Occipital lobe (tissue), 3 donors: ENCODE data around the gene SETD3. TPM values are rescaled to one million over a fixed set of nuclear protein-coding genes. Genes with fewer than 3 reads are reported as not detected.
"Not testable (repeated sequence)": the region's sequence is repeated elsewhere in the genome, so short reads cannot be mapped to it uniquely, and the experiment has no call there.

Experiments
- DNase-seq: peaks from one replicate; lab custom pipeline; 2025; lab: John Stamatoyannopoulos, UW
- small RNA-seq: library from RNA; depleted of rRNA; stranded (forward); fragments of <200 nt; gene quantifications from one replicate; pipeline ENCODE3, GENCODE V24; 2014
- total RNA-seq: library from RNA; depleted of rRNA; stranded (reverse); fragments of >200 nt; gene quantifications from one replicate; pipeline ENCODE4 v1.2.3, GENCODE V29; 2014

Gene SETD3
- total RNA-seq, 1 donor from 2014 or later = 78.8 TPM

DNA sequence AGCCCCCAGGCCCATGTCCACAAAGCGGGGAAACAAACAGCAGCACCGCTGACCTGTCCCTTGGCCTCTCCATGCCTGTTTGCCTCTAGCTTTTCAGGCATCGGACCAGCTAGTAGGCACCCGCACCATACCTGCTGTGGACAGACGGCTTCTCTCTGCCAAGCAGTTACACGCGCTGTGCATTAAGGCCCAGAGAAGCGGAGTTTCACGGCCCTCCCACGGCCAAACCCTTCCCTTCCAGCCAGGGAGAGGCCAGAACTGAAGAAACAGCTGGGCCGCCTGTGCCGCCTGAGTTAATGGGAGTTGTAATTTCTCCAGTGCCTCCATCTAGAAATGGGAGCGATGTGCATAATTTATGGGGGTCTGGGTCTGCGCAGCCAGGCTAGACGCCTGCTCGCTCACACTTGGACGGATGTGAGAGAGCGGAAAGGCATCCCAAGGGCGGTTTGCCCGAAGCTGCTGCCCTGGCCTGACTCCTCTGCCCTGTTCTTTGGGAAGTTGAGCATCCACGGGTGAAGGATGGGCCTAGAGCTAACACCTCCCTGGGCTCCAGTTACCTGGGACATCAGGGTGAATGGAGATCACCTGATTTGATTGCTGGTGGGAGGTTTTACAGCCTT lies 119.0 kb downstream of the SETD3 start:
- no peak for DNase-seq

DNA sequence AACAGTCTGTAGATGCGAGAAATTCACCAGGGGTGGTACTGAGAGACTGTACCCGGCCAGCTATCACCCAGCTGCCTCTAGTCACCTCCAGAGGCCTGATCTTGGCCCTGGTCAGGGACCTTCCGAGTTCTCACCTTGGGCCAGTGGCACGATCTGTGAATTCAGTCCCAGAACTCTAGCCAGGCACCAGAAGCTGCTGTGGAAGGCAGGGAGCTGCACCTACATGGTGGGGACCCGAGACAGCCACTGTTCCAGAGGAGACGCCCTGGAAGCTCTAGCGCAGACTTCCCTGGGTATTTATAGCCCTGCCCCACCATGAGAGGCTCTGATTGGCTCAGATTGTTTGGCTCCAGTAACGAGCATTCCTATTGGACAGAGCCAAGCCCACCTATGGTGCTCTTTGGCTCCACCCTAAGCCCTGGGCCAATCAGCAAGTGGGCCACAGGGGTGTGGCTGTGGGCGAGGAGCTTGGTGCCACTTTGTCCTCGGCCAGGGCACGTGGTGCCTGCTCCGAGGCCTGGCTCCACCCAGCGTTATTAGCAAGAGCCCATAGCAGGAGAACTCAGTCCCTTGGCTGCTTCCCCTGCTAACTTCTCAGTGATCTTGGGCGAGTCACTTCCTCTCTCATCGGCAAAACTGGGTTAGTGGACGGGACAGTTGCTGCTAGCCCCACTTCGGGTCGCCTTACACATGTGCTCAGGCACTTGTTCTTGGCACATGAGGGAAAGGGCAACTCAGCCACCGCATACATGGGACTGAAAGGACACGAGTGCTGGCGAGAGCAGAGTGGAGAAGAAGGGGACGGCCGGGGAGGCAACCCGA lies 119.7 kb downstream of the SETD3 start:
- no peak for DNase-seq

DNA sequence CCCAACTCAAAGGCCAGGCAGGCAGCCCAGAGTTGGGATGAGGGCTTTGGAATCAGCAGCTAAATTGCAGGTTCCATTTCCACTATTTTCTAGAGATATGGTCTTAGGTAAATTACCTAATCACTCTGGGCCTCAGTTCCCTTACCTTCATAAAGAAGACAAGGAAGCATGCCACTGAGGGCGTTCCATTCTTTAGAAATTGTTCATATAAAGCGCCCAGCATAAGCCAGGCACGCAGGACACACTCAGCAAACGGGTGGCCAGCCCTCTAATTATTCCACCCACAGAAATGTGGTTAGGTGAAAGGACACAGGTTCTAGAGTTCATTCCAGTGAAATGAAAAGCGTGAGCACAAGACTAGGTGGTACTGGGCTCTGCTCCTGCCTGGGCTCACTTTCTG lies 120.8 kb downstream of the SETD3 start:
- no peak for DNase-seq

DNA sequence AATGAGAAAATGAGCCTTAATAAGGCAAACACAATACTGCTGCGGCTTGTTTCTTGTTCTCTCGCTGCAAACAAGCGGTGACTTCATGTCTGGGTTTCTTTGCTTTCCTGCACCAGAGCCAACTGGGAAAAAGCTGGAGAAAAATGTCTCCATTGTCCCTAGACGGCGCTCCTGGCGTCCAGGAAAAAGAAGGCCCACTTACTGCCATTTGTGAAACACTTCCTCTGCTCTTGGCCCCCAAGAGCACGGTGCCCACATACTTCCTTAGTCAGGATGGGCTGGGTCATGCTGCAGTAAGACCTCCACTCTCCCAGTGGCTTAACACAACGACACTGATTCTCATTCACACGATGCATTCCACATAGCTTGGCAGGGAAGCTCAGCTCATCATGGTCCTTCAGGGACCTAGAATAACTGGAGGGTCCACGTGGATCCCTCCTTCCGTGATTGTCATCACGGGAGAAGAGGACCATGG lies 122.7 kb downstream of the SETD3 start:
- DNase-seq = no peak

DNA sequence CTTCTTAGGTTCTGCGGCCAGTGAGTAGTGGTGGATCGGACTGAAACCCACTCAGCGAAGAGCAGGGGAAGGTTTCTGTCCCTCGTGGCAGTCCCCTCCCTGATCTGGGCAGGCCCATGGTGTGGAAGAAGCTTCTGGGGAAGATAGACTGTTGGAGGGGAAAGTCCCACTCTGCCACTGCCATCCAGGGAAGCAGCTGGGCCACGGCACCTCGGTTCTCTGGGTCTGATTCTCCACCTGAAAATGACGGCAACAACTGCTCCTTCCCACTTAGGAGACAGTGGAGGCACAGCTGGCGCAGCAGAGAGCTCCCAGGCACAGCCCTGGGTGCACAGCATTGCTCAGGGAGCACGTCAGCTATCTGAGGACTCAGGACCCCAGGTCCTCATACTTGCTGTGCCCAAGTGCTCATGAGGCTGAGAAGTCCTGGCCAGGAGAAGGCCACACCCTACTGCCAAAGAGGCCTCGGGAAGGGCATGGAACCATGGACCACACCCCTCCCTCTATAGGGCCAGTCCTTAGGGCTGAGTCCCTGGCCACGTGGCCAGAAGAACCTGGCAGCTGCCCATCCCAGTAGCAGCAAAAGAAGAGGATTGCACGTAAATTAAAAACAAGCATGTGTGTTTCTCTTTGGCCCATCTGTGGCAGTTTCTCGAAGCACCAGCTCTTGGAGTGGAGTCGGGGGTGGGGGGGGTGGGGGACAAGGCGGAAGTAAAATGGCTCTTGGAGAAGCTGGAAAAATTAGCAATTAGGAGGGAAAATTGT lies 123.3 kb downstream of the SETD3 start:
- no peak for DNase-seq

DNA sequence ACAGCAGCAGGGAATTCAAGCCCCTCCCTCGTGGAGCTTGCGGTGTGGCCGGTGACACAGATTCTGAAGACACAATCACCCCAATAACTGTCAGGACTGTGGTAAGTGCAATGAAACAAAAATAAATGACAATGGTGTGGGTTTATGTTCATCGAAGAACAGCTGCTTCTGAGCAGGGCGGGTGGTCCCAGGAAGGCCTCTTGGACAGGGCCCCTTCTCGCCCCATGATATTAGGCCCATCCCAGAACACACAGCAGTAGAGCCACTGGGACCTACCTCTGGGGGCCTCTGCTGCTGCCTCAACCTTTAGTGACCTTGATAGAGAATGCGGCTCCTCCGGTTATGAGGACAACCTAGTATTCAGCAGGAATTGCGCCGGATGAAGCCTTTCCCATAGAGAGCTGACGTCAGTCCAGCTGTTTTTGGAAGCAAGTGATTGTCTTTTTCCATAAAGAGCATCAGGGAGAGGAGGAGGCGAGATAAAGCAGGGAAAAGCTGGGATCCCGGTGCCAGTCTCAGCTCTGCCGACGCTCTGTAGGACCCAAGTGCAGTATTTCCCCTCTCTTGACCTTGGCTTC lies 124.5 kb downstream of the SETD3 start:
- DNase-seq = no peak

DNA sequence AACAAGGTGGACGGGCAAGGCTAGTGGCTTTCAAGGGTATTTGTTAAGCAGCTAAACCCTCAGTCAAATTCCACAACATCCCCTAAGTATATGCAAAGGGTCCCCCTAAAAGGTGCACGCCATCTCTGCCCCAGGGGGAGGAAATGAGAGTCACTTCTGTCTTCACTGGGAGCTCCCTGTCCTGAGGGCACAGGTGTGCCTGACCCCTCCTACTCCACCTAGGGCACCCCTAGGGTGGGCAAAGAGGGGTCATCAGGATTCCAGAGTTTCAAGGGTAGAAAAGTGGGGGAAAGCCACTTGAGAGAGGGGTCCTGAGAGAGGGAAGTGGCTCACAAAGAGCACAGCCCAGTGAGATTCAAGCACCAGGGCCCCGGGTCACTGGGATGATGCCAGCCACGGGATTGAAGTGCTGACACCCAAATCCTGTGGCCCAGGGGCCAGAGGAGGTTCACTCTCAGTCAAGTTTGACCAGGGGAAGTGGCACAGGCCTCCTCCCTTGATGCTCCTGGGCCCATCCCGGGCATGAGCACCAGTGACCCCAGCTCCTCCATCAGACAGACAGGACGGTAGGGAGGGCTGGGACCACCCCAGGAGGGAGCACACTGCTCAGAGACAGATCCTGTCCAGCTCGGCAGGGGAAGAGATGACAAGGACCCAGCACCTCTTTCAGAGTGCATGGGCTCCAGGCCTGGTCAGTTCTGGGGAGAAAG lies 126.3 kb downstream of the SETD3 start:
- DNase-seq = no peak

DNA sequence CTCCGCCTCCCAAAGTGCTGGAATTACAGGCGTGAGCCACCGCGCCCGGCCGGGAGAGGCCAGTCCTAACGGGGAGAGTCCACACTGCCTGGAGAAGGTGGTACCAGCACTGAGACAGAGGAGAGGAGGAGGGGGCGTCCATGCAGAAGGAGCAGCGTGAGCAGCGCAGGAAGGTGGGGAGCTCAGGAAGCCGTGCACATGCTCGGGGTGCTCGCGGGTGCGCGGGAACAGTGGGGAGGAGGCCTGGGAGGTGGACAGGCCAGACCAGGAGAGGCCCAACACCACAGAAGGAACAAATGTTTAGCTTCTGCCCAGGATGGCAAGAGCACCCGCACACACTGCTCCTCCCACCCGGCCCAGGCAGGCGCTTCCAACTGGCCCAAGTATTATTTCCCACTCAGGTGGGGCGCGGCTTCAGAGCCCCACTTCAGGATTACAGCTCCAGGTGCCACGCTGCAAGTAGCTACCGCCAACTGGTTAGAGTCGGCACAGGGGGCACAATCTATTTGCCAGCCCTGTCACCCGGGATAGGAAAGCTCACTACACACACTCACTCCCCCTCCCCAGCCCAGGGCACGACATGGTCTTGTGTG lies 127.9 kb downstream of the SETD3 start:
- no peak for DNase-seq

DNA sequence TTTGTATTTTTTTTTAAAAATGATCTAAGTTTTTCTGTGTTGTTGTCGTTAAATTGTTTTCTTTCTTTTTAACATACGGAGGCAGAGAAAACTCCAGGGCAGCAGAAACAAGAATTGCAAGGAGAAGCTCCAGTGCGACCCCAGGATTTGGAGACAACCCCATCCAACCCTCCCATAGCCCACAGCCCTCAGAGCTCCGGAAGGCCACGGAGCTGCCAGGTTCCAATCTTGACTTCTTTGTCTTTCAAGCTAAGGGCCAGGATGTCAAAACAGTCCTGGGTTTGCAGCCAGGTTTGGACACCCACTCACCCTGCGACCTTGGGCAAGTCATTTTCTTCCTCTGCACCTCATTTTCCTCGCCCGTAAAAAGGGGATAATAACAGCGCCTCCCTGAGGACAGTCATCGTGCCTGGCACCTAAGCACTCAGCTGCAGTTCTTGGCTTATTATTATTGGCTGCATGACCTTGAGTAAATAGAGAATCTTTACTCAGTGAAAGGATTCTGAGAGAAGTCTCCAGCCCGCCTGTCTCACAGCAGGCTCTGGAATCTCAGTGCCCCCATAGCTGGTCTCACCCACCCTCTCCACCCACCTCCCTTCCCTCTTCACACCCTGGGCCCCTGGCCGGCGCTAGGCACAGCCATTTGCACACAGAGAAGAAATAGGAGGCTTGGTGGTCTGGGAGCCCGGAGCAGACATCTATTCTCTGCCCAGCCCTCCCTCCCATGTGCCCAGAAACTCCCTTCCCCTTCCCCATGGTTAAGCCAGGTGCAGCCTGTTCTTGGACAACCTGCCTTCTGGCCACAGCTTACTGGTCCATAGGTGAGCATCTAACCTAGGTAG lies 129.3 kb downstream of the SETD3 start:
- DNase-seq = no peak

DNA sequence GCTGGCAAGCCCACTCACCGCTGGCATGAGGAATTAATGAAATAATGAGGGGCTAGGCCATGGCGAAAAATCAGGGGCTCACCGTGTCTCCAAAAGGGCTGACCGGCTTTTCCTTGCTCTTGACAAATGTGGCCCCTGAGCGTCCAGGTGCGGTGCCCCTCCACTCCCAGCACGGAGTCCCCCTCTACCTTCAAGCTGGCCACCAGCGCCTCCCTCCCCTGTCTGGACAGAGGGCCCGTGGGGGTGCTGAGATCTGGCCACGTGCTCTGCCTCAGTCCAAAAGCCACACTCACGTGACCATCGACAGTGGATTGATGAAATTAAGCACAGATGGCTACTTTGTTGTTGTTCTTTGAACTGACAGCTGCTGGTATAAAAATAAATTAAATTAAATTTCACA lies 129.9 kb downstream of the SETD3 start:
- DNase-seq = no peak

DNA sequence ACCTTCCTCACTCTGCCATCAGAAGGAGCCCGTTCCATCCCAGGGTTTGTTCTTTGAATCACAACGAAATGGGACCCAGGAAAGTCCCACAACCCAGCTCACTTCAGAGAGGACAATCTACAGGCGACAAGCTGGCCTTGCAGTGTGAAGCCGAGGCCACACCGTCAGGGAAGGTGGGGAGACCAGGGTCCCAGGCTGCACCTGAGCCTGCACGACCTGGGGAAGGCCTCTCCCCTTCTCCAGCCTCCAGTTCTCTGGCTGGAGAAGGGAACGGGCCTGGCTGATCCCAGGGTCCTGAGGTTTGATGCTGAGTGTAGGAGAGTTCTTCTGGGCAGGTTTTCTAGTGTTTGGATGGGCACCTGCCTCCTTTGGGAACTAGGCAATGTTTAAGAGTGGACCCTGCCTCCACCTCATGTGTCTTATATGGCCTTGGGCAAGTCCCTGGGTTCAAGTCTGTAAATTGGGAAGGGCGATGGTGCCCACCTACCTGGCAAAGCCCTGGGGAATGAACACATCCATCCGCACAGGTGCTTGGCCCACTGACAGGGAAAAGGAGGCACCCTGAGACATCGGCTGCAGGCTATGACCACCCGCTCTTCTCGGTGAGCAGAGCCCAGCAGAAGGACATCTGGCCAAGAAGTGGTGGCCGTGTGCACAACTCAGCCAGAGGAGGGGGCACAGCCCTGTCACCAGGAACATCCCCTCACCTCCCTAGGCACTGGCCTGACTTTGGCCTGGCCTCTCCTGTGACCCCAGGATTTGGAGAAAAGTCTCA lies 130.8 kb downstream of the SETD3 start:
- DNase-seq = no peak

DNA sequence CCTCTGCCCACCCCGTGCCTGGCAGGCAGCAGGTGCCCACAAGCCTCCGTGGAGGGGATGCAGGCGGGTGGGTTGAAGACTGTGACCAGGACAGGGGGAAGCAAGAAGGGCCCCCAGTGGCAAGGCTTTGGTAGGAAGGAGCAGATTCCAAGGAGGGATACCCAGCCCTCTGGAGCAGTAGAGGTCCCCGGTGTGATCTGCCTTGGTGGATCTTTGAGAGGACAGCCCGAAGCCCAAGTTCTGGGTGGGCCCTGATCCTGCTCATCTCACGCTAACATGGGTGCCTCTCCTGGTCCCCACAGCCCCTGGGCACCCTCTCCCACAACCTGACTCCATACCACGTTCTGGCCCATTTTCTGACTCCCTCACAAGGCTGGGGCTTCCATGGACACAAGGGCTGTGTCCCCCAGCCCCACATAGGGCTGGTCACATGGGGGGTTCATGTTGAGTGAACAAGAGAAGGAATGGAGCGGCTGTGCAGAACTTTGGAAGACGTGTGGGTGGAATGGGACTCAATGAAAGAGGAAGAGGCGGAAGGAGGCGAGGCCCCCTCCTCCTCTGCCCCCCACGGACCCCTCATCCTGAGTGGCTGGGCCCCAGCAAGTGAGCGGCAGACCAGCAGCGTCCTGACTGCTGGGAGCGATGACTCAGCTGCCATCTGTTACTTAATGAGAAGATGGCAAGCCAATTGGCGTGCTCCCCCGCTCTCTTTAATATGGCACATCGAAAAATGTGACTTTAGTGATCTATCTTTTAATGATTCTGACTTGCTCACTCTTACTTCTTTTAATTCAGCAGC lies 131.6 kb downstream of the SETD3 start:
- DNase-seq = no peak

DNA sequence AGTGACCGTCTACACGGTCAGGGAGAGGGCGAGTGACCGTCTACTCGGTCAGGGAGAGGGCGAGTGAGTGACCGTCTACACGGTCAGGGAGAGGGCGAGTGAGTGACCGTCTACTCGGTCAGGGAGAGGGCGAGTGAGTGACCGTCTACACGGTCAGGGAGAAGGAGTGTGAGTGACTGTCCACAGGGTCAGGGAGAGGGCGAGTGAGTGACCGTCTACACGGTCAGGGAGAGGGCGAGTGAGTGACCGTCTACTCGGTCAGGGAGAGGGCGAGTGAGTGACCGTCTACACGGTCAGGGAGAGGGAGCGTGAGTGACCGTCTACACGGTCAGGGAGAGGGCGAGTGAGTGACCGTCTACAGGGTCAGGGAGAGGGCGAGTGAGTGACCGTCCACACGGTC lies 132.4 kb downstream of the SETD3 start:
- not testable (repeated sequence) for DNase-seq

Small RNAs within 50 kb of the gene (small RNA-seq; reads per million reads assigned to genes)
- not detected for gene RNU6-91P

Other genes starting within 250 kb of the SETD3 start
- gene BCL11B, start 208.7 kb downstream of the SETD3 start, total RNA-seq = 27.0 TPM
- gene CCNK, start 550 bp upstream of the SETD3 start, total RNA-seq = 22.6 TPM
- gene CCDC85C, start 123.3 kb upstream of the SETD3 start, total RNA-seq = 9.7 TPM
- 6.4 TPM for gene HHIPL1, start 164.3 kb upstream of the SETD3 start, total RNA-seq
- gene CYP46A1, start 203.4 kb upstream of the SETD3 start, total RNA-seq = 2.3 TPM